Mammary epithelial cell (primary cell): ENCODE results near the gene LRP5.

Experiments used
- CTCF ChIP-seq, 2 donors: IDR thresholded peaks in 1 of 2; conservative IDR thresholded peaks in 1 of 2; 2 replicates each; pipeline ENCODE4 v1.5.1; 2011 to 2012; ENCODE audit warnings: inconsistent platforms in 2 of 2, low read length in 2 of 2, mild to moderate bottlenecking in 2 of 2, control low read depth in 1 of 2, low read depth in 1 of 2; ENCODE audit not compliant: insufficient read depth in 1 of 2; ENCODE audit errors: extremely low read depth in 1 of 2
- EZH2 ChIP-seq: IDR thresholded peaks from 2 replicates; pipeline ENCODE4 v1.6.1; 2012; ENCODE audit warnings: low read length, inconsistent platforms, borderline replicate concordance

- TF ChIP-seq CTCF (conservative IDR thresholded peaks at IDR 0.05 in 1 of 2, IDR thresholded peaks at IDR 0.05 in 1 of 2; ENCODE audit: extremely low read depth in 1 of 2, insufficient read depth in 1 of 2, low read depth in 1 of 2, low read length in 2 of 2) (no peak), EZH2 (no peak)
These were observed 103.7 kb downstream of the LRP5 start for GRCh38 chr11:68416070-68416578.
